Measurements from ENCODE around the gene BLM.

The BLM gene

DNA sequence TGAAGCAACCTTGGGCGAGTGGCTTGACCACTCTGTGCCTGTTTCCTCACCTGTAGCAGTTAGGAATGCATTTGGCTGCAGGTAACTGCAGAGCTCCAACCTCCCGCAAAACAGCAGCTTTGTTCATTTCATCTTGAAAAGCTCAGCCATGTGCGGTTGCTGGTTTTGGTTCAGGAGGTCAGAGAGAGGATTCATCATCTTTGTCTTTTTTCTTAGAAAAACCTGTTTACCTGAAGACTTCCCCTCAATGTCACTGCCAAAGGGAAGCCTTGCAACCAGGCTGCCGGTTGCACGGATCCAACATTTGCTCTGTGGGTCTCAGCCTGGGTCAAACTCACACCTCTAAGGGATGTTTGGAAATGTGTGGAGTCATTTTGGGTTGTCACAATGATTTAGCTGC, 134.8 kb downstream of the BLM start:
- DNase-seq (ENCODE audit: low read depth): no peak

GRCh38 chr15:90855139-90855538, 138.0 kb downstream of the BLM start:
- DNase-seq (ENCODE audit: low read depth): no peak

GRCh38 chr15:90857337-90857736, 140.2 kb downstream of the BLM start:
- DNase-seq (ENCODE audit: low read depth): no peak

GRCh38 chr15:90857883-90858443, 140.8 kb downstream of the BLM start:
- DNase-seq (ENCODE audit: low read depth): no peak

DNA sequence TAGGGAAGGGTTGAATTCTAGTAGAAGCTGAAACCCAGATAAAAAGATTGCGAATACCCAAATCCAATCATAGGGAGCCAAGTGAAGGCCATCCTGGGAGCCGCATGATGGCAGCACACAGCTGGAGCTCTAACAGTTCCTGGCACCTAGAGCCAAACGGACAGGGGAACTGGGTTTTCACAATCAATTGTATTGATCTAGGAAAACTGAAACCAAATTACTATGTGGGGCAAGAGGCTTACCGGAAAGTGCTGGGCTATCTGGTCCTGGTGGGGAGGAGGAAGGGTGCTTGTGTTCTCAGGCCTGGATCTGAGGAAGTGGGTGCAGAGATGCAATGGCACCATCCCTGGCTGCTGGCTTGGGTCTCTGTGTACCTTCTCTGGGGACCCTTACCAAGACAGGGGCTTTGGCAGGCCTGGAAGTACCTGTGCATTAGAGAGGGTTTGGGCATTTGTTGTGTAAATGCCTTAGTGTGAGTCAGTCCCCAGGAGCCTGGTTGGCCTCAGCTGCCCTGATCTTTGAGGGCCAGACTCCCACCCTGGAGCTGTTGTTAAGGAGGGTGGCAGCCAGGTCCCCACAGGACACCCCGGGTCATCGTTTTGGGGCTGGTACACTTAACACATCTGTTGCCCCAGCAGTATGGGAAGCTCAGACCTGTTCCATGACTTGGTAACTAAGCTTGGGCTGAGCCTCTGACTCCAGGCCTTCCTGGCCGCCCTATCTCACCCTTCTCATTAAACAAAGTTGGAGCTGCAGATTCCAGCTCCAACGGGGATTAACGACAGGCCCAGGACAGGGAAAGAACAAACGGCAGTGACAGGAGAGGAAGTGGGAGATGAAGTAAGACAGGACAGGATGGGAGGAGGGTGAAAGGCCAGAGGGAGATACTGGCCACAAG, 142.3 kb downstream of the BLM start:
- DNase-seq (ENCODE audit: low read depth): no peak

GRCh38 chr15:90860450-90860849, 143.3 kb downstream of the BLM start:
- DNase-seq (ENCODE audit: low read depth): no peak

DNA sequence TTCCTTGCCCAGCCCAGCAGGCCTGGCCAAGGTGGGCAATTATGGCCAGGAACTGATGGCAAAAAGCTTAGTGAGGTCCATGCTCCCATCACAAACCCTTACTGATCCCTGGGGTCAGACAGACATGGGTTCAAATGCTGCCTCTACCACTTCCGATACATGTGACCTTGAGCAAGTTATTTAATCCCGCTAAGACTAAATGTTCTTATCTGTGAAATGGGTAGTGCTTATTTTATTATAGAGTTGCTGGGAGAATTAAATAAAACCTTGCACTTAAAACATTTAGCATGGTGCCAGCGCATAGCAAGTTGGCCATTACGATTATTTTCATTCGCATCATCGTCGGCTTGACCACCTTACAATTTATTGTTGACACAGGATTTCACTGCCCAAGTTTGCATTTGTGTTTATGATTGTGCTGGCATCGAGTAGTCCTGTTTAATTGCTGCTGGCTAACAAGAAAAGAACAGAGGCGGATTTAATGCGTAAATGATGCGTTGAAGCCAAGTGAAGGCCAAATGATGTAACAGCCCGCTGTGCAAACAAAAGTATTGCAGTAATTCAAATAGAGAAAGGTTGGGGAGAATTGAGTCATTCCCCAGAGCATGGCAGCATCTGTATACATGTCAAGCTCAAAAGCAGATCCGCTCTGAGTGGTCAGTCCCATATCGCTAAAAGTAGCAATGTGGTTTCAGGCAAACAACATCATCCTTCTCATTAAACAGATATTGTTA, 144.0 kb downstream of the BLM start:
- DNase-seq (ENCODE audit: low read depth): no peak

DNA sequence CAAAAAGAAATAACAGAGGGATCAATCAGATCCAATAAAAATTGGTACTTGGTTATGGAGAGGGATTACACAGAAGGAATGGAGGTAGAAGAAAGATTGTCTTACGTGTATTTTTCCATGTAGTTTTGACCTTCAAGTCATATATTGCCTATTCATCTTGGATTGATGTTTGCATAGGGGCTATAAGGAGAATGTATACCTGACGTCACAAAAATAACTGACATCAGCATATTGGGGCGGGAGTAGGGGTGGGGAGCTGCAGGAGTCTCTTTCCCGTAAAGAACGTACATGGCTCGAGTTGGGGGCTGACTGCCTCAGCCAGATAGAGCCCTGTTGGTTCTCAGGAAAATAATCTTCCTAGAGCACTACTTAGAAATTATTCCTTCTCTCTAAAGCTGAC, 145.3 kb downstream of the BLM start:
- DNase-seq (ENCODE audit: low read depth): no peak

GRCh38 chr15:90862964-90863778, 146.0 kb downstream of the BLM start:
- DNase-seq (ENCODE audit: low read depth): no peak

DNA sequence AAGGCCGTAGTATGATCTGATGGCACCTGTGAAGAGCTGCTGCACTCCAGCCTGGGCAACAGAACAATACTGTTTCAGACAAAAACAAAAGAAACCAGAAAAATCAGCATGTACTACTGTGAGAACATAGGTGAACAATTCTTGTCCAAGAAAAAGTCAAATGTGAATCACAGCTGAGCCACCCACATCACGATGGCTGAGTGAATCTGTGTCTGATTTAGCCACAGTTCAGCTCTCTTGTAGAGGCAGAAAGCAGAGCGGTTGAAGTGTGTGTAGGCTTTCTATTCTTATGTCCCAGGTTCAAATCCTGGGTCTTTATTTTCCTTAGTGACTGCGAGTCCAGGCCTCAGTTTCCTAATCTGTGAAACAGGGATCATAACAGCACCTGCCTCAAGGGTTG, 146.8 kb downstream of the BLM start:
- no peak for DNase-seq (ENCODE audit: low read depth)

DNA sequence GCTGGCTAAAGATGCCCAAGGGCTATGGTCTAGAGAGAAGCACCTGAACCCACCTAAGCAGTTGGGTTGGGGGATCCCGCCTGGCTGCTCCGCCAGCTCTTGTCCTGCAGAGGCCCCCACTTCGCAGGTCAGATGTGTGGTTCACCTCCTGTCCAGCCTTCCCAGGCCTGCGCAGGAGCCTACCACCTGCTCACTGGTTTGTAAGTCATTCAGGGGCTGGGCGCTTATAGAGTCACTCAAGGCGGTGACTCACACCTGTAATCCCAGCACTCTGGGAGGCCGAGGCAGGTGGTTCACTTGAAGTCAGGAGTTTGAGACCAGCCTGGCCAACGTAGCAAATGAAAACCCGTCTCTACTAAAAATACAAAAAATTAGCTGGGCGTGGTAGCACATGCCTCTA, 147.4 kb downstream of the BLM start:
- DNase-seq (ENCODE audit: low read depth): no peak

GRCh38 chr15:90865702-90866101, 148.6 kb downstream of the BLM start:
- DNase-seq (ENCODE audit: low read depth): no peak

Data from activated T-helper 1 cell treated with Interleukin-2 at 50 U/mL for 16 hours (primary cell).